GM23338 (cell line): ENCODE results near the gene ADGRD1. TPM values are rescaled to one million over a fixed set of nuclear protein-coding genes. Genes with fewer than 3 reads are reported as not detected.

Source experiments
- ATAC-seq: fragments of 200-7000 bp; cut with Tn5 transposase; 3 replicates; pipeline ENCODE4 v1.9.1; 2020
- DNase-seq: peaks from one replicate; pipeline ENCODE4 v3.0.0-alpha.2; 2015; ENCODE audit warnings: low spot score
- H2AFZ ChIP-seq: fragments of 200-600 bp; sonication (generic); 2 replicates; pipeline ENCODE4 v1.8.0; 2016; ENCODE audit warnings: antibody characterized with exemption, mild to moderate bottlenecking, moderate library complexity
- H3F3A ChIP-seq: fragments of 200-600 bp; sonication (generic); replicated peaks from 2 replicates; pipeline ENCODE4 v1.8.0; 2017; ENCODE audit warnings: antibody characterized with exemption, mixed run types, low read depth
- H3K27ac ChIP-seq: fragments of 200-600 bp; sonication (generic); 2 replicates; pipeline ENCODE4 v1.6.1; 2016; ENCODE audit warnings: low read depth
- H3K27me3 ChIP-seq: fragments of 200-600 bp; sonication (generic); 2 replicates; pipeline ENCODE4 v1.8.0; 2016; ENCODE audit warnings: mild to moderate bottlenecking, mixed run types, moderate library complexity; ENCODE audit not compliant: insufficient read depth
- H3K36me3 ChIP-seq: fragments of 200-600 bp; sonication (generic); 2 replicates; pipeline ENCODE4 v1.8.0; 2016; ENCODE audit warnings: mild to moderate bottlenecking; ENCODE audit not compliant: insufficient read depth
- H3K4me1 ChIP-seq: fragments of 200-600 bp; sonication (generic); 2 replicates; pipeline ENCODE4 v1.8.0; 2016; ENCODE audit warnings: mild to moderate bottlenecking, moderate library complexity; ENCODE audit not compliant: insufficient read depth
- H3K4me2 ChIP-seq: fragments of 200-600 bp; sonication (generic); 2 replicates; pipeline ENCODE4 v1.7.1; 2017; ENCODE audit warnings: mixed run types
- H3K4me3 ChIP-seq: fragments of 200-600 bp; sonication (generic); 2 replicates; pipeline ENCODE4 v1.6.1; 2016; ENCODE audit warnings: mixed run types
- H3K79me2 ChIP-seq: fragments of 200-600 bp; sonication (generic); replicated peaks from 2 replicates; pipeline ENCODE4 v1.8.0; 2017; ENCODE audit warnings: mild to moderate bottlenecking; ENCODE audit not compliant: insufficient read depth
- H3K9me2 ChIP-seq: fragments of 200-600 bp; sonication (generic); 2 replicates; pipeline ENCODE4 v1.8.0; 2017; ENCODE audit not compliant: insufficient read depth
- H4K20me1 ChIP-seq: fragments of 200-600 bp; sonication (generic); replicated peaks from 2 replicates; pipeline ENCODE4 v1.8.0; 2017; ENCODE audit warnings: mild to moderate bottlenecking; ENCODE audit not compliant: insufficient read depth
- H3K27ac Mint-ChIP-seq: 2 replicates; pipeline ENCODE4 v1.8.0; 2020; ENCODE audit warnings: inconsistent platforms, mild to moderate bottlenecking, moderate library complexity, mixed read lengths
- H3K27me3 Mint-ChIP-seq: 3 replicates; pipeline ENCODE4 v1.8.0; 2022; ENCODE audit warnings: low read depth, mild to moderate bottlenecking, moderate library complexity, mixed read lengths, inconsistent platforms; ENCODE audit not compliant: insufficient read depth, poor library complexity
- H3K36me3 Mint-ChIP-seq: 3 replicates; pipeline ENCODE4 v1.8.0; 2021; ENCODE audit warnings: low read depth, mild to moderate bottlenecking, inconsistent platforms, moderate library complexity, mixed read lengths
- H3K4me1 Mint-ChIP-seq: 3 replicates; pipeline ENCODE4 v1.8.0; 2020; ENCODE audit warnings: mild to moderate bottlenecking, inconsistent platforms, mixed read lengths
- H3K4me3 Mint-ChIP-seq: 3 replicates; pipeline ENCODE4 v1.8.0; 2021; ENCODE audit warnings: moderate library complexity, mild to moderate bottlenecking, inconsistent platforms, mixed read lengths
- H3K9me3 Mint-ChIP-seq: 3 replicates; pipeline ENCODE4 v1.8.0; 2020; ENCODE audit warnings: moderate library complexity, mild to moderate bottlenecking, inconsistent platforms, mixed read lengths
- CREB1 ChIP-seq: fragments of 250-450 bp; sonication (Bioruptor Pico); IDR thresholded peaks from 2 replicates; pipeline ENCODE4 v1.5.0; 2020; ENCODE audit warnings: low read depth, mild to moderate bottlenecking, moderate library complexity
- CTCF ChIP-seq, 2 experiments: fragments of 200-600 bp in 1 of 2; sonication (generic) in 1 of 2; conservative IDR thresholded peaks; 2 replicates each; pipeline versions ENCODE4 v1.5.1 to v1.6.1; 2016 to 2017; ENCODE audit warnings: antibody characterized with exemption in 2 of 2, low read depth in 2 of 2, mild to moderate bottlenecking in 2 of 2, moderate library complexity in 1 of 2
- ETS1 ChIP-seq: IDR thresholded peaks from 2 replicates; pipeline ENCODE4 v1.6.1; 2016; ENCODE audit warnings: antibody characterized with exemption
- EZH2 ChIP-seq: fragments of 200-600 bp; sonication (generic); IDR thresholded peaks from one replicate; pipeline ENCODE4 v1.8.0; 2017; ENCODE audit warnings: antibody characterized with exemption, mild to moderate bottlenecking, low read depth; ENCODE audit not compliant: unreplicated experiment
- EZH2phosphoT487 ChIP-seq: fragments of 200-600 bp; sonication (generic); IDR thresholded peaks from one replicate; pipeline ENCODE4 v1.8.1; 2018; ENCODE audit warnings: antibody characterized with exemption; ENCODE audit not compliant: unreplicated experiment
- JUNB ChIP-seq: IDR thresholded peaks from one replicate; pipeline ENCODE4 v1.6.1; 2016; ENCODE audit warnings: antibody characterized with exemption; ENCODE audit not compliant: unreplicated experiment
- NANOG ChIP-seq: IDR thresholded peaks from 2 replicates; pipeline ENCODE4 v1.6.1; 2016; ENCODE audit warnings: antibody characterized with exemption, borderline replicate concordance
- POLR2AphosphoS5 ChIP-seq: IDR thresholded peaks from 2 replicates; pipeline ENCODE4 v1.6.1; 2016; ENCODE audit warnings: antibody characterized with exemption, low read depth
- ZNF114 ChIP-seq: fragments of 250-450 bp; sonication (Bioruptor Pico); IDR thresholded peaks from 2 replicates; pipeline ENCODE4 v1.5.0; 2020; ENCODE audit warnings: mild to moderate bottlenecking, moderate library complexity
- ZNF331 ChIP-seq: fragments of 250-450 bp; sonication (Bioruptor Pico); IDR thresholded peaks from 2 replicates; pipeline ENCODE4 v1.5.0; 2020; ENCODE audit warnings: low read depth, mild to moderate bottlenecking, moderate library complexity
- polyA plus RNA-seq: library from polyadenylated mRNA; unstranded; fragments of >200 nt; fragmentation: Nextera tagmentation; extraction: Ambion mirVana; gene quantifications from 2 replicates; pipeline ENCODE4 v1.2.1, GENCODE V29; 2016
- total RNA-seq: library from RNA; depleted of rRNA; stranded (reverse); fragments of >200 nt; shearing (Covaris generic); gene quantifications from 2 replicates; pipeline ENCODE4 v1.2.3, GENCODE V29; 2014
- TF ChIP-seq, protein P1 (sequence below): IDR thresholded peaks from one replicate; pipeline ENCODE4 v1.6.1; 2018; ENCODE audit warnings: antibody characterized with exemption; ENCODE audit not compliant: unreplicated experiment

Gene ADGRD1
- total and polyA plus RNA-seq, 2 experiments from 2014 or later, result 1.4 TPM; not detected in 1

- no peak overlapping the region for H3K4me3 Mint-ChIP-seq
- no peaks in the 10 kb centered on the region for H3K4me1 ChIP-seq
- peaks cover 4% of the 10 kb centered on the region for H3K27me3 Mint-ChIP-seq
- no peaks in the 10 kb centered on the region for H3F3A ChIP-seq
- ATAC-seq (no peak), DNase-seq (no peak)
- no peaks in the 10 kb centered on the region for H4K20me1 ChIP-seq
- no peaks in the 10 kb centered on the region for H3K9me2 ChIP-seq
- no peak overlapping the region for H2AFZ ChIP-seq
- H3K4me3 ChIP-seq, result no peak overlapping the region
- H3K36me3 ChIP-seq, result no peaks in the 10 kb centered on the region
- no peaks in the 10 kb centered on the region; the same call in 1 of the 3 replicates for H3K36me3 Mint-ChIP-seq
- peaks cover 15% of the 10 kb centered on the region for H3K9me3 Mint-ChIP-seq
- no peak overlapping the region for H3K27ac ChIP-seq
- no peak for TF ChIP-seq CREB1 (CRISPR knock-in tag)
- no peak for TF ChIP-seq EZH2phosphoT487
- no peak for TF ChIP-seq ZNF331 (CRISPR knock-in tag)
- TF ChIP-seq, protein P1, sequence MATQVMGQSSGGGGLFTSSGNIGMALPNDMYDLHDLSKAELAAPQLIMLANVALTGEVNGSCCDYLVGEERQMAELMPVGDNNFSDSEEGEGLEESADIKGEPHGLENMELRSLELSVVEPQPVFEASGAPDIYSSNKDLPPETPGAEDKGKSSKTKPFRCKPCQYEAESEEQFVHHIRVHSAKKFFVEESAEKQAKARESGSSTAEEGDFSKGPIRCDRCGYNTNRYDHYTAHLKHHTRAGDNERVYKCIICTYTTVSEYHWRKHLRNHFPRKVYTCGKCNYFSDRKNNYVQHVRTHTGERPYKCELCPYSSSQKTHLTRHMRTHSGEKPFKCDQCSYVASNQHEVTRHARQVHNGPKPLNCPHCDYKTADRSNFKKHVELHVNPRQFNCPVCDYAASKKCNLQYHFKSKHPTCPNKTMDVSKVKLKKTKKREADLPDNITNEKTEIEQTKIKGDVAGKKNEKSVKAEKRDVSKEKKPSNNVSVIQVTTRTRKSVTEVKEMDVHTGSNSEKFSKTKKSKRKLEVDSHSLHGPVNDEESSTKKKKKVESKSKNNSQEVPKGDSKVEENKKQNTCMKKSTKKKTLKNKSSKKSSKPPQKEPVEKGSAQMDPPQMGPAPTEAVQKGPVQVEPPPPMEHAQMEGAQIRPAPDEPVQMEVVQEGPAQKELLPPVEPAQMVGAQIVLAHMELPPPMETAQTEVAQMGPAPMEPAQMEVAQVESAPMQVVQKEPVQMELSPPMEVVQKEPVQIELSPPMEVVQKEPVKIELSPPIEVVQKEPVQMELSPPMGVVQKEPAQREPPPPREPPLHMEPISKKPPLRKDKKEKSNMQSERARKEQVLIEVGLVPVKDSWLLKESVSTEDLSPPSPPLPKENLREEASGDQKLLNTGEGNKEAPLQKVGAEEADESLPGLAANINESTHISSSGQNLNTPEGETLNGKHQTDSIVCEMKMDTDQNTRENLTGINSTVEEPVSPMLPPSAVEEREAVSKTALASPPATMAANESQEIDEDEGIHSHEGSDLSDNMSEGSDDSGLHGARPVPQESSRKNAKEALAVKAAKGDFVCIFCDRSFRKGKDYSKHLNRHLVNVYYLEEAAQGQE, result no peak
- no peak for TF ChIP-seq EZH2
- no peak for TF ChIP-seq CTCF (conservative IDR thresholded peaks at IDR 0.05; ENCODE audit: low read depth in 2 of 2)
- no peak for TF ChIP-seq ZNF114
- no peak for TF ChIP-seq POLR2AphosphoS5
- TF ChIP-seq JUNB, result no peak
- TF ChIP-seq NANOG, result no peak
- TF ChIP-seq ETS1, result no peak
- no peaks in the 10 kb centered on the region for H3K4me1 Mint-ChIP-seq
- no peaks in the 10 kb centered on the region for H3K27me3 ChIP-seq
- H3K79me2 ChIP-seq, result no peaks in the 10 kb centered on the region
- H3K4me2 ChIP-seq, result no peak overlapping the region
- no peak overlapping the region for H3K27ac Mint-ChIP-seq
These were observed 120.7 kb downstream of the ADGRD1 start for GRCh38 chr12:131074221-131075083.
